H1 (cell line): ENCODE results near the gene STARD6. TPM values are rescaled to one million over a fixed set of nuclear protein-coding genes. Genes with fewer than 3 reads are reported as not detected.

ENCODE experiments used
- TBP ChIP-seq: IDR thresholded peaks from 2 replicates; pipeline ENCODE4 v1.6.1; 2011; ENCODE audit warnings: low read depth, low read length, improper control_type of control experiment
- polyA plus RNA-seq, 7 experiments: library from polyadenylated mRNA; depleted of rRNA in 3 of 7; stranded (reverse) in 5 of 7; unstranded in 2 of 7; fragments of >200 nt in 5 of 7; fragments of 200-250 nt in 2 of 7; gene quantifications; 1 replicate in 5 of 7; 2 replicates in 1 of 7; 4 replicates in 1 of 7; pipeline versions ENCODE4 v1.2.1 to v1.2.3, GENCODE V29; 2011 to 2013; ENCODE audit warnings: missing spikeins in 2 of 7, mixed read lengths in 2 of 7
- total RNA-seq: library from RNA; stranded (reverse); fragmentation: NEBNext Ultra II Directional; extraction: Animal tissue kit (Norgen Biotek cat#: 25700); gene quantifications from 2 replicates; pipeline ENCODE4 v1.2.1, GENCODE V29; 2021
- TF ChIP-seq, protein P1 (sequence below), 3 experiments: IDR thresholded peaks; 1 replicate in 2 of 3; 2 replicates in 1 of 3; pipeline versions ENCODE4 v1.5.1 to v1.6.1; 2011; ENCODE audit warnings: low read length in 3 of 3, mild to moderate bottlenecking in 3 of 3, inconsistent platforms in 2 of 3, low read depth in 1 of 3, moderate library complexity in 1 of 3; ENCODE audit not compliant: insufficient read depth in 1 of 3; ENCODE audit errors: control extremely low read depth in 1 of 3

Gene STARD6
- total and polyA plus RNA-seq, 2 of the 8 experiments (the other 6 are each of a cell fraction or from before 2014, with no cell fraction given): not detected

GRCh38 chr18:54389143-54389505 is 31.5 kb upstream of the STARD6 start (continued):
- TF ChIP-seq, protein P1, sequence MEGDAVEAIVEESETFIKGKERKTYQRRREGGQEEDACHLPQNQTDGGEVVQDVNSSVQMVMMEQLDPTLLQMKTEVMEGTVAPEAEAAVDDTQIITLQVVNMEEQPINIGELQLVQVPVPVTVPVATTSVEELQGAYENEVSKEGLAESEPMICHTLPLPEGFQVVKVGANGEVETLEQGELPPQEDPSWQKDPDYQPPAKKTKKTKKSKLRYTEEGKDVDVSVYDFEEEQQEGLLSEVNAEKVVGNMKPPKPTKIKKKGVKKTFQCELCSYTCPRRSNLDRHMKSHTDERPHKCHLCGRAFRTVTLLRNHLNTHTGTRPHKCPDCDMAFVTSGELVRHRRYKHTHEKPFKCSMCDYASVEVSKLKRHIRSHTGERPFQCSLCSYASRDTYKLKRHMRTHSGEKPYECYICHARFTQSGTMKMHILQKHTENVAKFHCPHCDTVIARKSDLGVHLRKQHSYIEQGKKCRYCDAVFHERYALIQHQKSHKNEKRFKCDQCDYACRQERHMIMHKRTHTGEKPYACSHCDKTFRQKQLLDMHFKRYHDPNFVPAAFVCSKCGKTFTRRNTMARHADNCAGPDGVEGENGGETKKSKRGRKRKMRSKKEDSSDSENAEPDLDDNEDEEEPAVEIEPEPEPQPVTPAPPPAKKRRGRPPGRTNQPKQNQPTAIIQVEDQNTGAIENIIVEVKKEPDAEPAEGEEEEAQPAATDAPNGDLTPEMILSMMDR (IDR thresholded peaks at IDR 0.05; ENCODE audit: control extremely low read depth in 1 of 3, insufficient read depth in 1 of 3, low read depth in 1 of 3, low read length in 3 of 3): no peak
- no peak for TF ChIP-seq TBP
